IPS DF 6.9 (cell line): ENCODE measurements around the gene EYA4.

ENCODE experiments used
- DNase-seq: peaks from one replicate; pipeline ENCODE4 v3.0.0-alpha.2; 2013; ENCODE audit warnings: low read depth, low spot score
- H3K27ac ChIP-seq: one replicate; pipeline ENCODE4 v1.5.1; 2013; ENCODE audit warnings: low read length, control low read depth
- H3K27me3 ChIP-seq: 2 replicates; pipeline ENCODE4 v1.6.1; 2013; ENCODE audit warnings: mild to moderate bottlenecking, low read length; ENCODE audit not compliant: control insufficient read depth, insufficient read depth
- H3K36me3 ChIP-seq: 2 replicates; pipeline ENCODE4 v1.6.1; 2013; ENCODE audit warnings: low read length; ENCODE audit not compliant: control insufficient read depth, insufficient read depth
- H3K4me1 ChIP-seq: 2 replicates; pipeline ENCODE4 v1.6.1; 2013; ENCODE audit warnings: low read length; ENCODE audit not compliant: control insufficient read depth, insufficient read depth
- H3K4me3 ChIP-seq: 2 replicates; pipeline ENCODE4 v1.5.1; 2013; ENCODE audit warnings: mild to moderate bottlenecking, low read length
- H3K9me3 ChIP-seq: 2 replicates; pipeline ENCODE4 v1.6.1; 2013; ENCODE audit warnings: low read length, inconsistent platforms; ENCODE audit not compliant: control insufficient read depth, insufficient read depth
- WGBS: extraction: QIAGEN DNeasy Blood & Tissue Kit; methylation state at CpG from one replicate; pipeline ENCODE4 v1.1.7; 2013; ENCODE audit warnings: mixed read lengths, missing lambda C conversion rate; ENCODE audit not compliant: insufficient read length, insufficient coverage; 5-methylcytosine and 5-hydroxymethylcytosine counted together

Gene EYA4

GRCh38 chr6:133539502-133540259, 298.5 kb downstream of the EYA4 start:
- H3K9me3 ChIP-seq = no peaks in the 10 kb centered on the region
- no peak overlapping the region for H3K27ac ChIP-seq
- H3K4me1 ChIP-seq = no peaks in the 10 kb centered on the region
- WGBS = 100% methylated on average over 1 of the region's 3 CpGs
- H3K4me3 ChIP-seq = no peak overlapping the region
- no peak for DNase-seq
- H3K27me3 ChIP-seq = no peaks in the 10 kb centered on the region
- no peaks in the 10 kb centered on the region for H3K36me3 ChIP-seq

DNA sequence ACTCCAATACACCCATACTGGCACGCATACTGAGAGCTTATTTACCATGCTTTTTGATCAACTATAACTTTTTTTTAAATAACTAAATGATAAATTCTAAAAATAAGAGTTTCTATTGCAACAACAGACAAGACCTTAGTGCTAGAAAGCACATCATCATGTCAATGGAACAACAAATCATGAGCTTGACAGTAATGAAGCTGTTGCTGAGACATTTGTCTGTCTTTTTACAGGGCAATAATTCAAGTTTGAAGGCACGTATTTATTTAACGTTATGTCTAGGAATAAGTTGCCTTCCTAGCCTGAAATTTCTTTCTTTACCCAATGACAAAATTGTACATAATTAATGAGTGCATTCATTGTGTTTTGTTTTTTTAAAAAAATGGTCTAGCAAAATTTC, 299.2 kb downstream of the EYA4 start:
- Histone ChIP-seq H3K27ac (no peak overlapping the region), H3K36me3 (no peaks in the 10 kb centered on the region), H3K4me3 (no peak overlapping the region), H3K9me3 (no peaks in the 10 kb centered on the region), H3K27me3 (no peaks in the 10 kb centered on the region), H3K4me1 (no peaks in the 10 kb centered on the region)
- no peak for DNase-seq
- WGBS = no CpG with 5 or more reads among the region's 3 CpGs

GRCh38 chr6:133541040-133541439, 299.9 kb downstream of the EYA4 start:
- no CpG with 5 or more reads among the region's 2 CpGs for WGBS
- Histone ChIP-seq H3K4me3 (no peak overlapping the region), H3K27ac (no peak overlapping the region), H3K9me3 (no peaks in the 10 kb centered on the region), H3K36me3 (no peaks in the 10 kb centered on the region), H3K27me3 (no peaks in the 10 kb centered on the region), H3K4me1 (no peaks in the 10 kb centered on the region)
- DNase-seq = no peak

DNA sequence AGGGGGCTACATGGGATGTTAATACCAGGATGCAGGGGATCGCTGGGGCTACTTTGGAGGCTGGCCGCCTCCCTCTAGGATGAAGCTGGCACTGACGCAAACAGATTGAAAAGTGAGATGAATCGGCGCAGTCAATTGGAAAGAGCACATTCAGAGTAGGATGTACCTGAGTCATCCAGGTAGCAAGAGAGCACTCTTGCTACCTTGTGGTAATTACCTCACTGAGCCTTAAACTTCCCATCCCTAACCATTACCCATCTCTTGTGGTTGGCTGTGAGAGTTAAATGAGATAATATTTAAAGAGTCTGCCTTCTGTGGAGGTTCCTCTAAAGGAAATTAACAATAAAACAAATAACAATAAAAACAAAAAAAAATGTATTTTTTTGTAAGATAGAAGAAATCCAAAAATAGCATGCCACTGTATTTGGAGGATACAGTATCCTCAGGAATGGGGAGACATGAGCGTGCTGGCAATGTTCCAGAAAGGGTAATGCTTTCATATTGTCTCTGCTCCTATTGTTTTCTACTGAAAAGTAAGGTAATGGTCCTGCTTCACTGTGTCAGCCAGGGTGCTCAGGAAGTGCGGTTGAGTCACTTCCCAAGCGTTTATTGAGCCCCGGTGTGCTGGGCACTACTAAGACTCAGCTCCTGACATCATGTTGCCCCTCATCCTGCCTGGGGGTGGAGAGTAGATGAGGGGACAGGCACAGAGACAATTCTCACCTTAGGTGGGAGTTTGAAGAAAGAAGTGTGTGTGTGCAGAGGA, 301.1 kb downstream of the EYA4 start:
- no CpG with 5 or more reads among the region's 9 CpGs for WGBS
- no peaks in the 10 kb centered on the region for H3K4me1 ChIP-seq
- no peak overlapping the region for H3K27ac ChIP-seq
- no peaks in the 10 kb centered on the region for H3K9me3 ChIP-seq
- H3K4me3 ChIP-seq = no peak overlapping the region
- H3K27me3 ChIP-seq = no peaks in the 10 kb centered on the region
- no peak for DNase-seq
- H3K36me3 ChIP-seq = no peaks in the 10 kb centered on the region

- no peak for DNase-seq
- Histone ChIP-seq H3K9me3 (no peaks in the 10 kb centered on the region), H3K27me3 (no peaks in the 10 kb centered on the region), H3K4me1 (no peaks in the 10 kb centered on the region; the same call in 1 of the 2 replicates), H3K4me3 (no peak overlapping the region), H3K36me3 (no peaks in the 10 kb centered on the region), H3K27ac (no peak overlapping the region)
- no CpG with 5 or more reads among the region's 5 CpGs for WGBS
Observed at GRCh38 chr6:133544419-133544818, 303.3 kb downstream of the EYA4 start.

DNA sequence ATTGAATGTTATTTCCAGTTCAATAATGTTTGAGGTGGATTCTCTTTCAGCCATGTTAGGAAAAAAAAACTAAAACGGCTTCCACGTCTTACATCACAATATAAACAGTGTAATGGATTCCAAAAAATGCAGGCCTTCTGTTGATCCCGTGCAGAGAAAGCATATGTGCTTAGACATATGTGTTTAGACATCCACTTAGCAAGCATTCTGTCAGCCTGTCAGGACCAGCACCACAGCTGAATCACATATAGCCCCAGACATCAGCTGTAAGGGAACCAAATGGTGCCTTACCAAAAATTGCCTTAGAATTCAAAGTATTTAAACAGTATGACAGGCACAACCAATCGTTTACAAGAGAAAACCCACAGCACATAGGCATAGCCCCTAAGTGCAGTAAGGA, 304.9 kb downstream of the EYA4 start:
- whole genome bisulfite sequencing = no CpG with 5 or more reads among the region's 4 CpGs
- Histone ChIP-seq H3K4me3 (no peak overlapping the region), H3K4me1 (no peaks in the 10 kb centered on the region; the same call in 1 of the 2 replicates), H3K27me3 (no peaks in the 10 kb centered on the region), H3K36me3 (no peaks in the 10 kb centered on the region), H3K9me3 (no peaks in the 10 kb centered on the region), H3K27ac (no peak overlapping the region)
- DNase-seq = no peak

DNA sequence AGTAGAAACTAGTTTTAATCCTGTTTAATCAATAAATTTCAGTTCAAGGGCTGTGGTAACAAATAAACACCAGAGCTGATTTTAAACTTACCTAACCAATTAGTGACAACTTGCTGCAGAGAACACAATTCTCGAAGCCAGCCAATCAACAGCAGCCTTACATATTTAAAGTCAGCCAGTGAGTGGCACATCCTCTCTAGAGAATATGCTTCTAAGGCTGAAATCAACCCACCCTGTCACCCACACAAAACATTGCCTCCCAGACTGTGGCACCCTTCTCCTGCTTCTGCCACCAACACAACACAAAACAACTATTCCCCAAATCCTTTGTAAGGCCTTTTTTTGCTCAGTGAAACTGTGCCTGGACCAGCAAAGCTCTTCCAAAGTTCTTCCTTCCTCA, 306.0 kb downstream of the EYA4 start:
- DNase-seq = no peak
- WGBS = no CpG with 5 or more reads among the region's 1 CpG

GRCh38 chr6:133548423-133549159, 307.4 kb downstream of the EYA4 start:
- Histone ChIP-seq H3K27ac (no peak overlapping the region), H3K9me3 (no peaks in the 10 kb centered on the region), H3K4me3 (no peak overlapping the region), H3K27me3 (no peaks in the 10 kb centered on the region), H3K4me1 (no peaks in the 10 kb centered on the region; the same call in 1 of the 2 replicates), H3K36me3 (no peaks in the 10 kb centered on the region)
- no peak for DNase-seq
- no CpG with 5 or more reads among the region's 4 CpGs for WGBS

More for the DNA sequence above, 306.0 kb downstream of the EYA4 start:
- Histone ChIP-seq H3K4me3 (no peak overlapping the region), H3K27me3 (no peaks in the 10 kb centered on the region), H3K27ac (no peak overlapping the region), H3K4me1 (no peaks in the 10 kb centered on the region; the same call in 1 of the 2 replicates), H3K36me3 (no peaks in the 10 kb centered on the region), H3K9me3 (no peaks in the 10 kb centered on the region)

DNA sequence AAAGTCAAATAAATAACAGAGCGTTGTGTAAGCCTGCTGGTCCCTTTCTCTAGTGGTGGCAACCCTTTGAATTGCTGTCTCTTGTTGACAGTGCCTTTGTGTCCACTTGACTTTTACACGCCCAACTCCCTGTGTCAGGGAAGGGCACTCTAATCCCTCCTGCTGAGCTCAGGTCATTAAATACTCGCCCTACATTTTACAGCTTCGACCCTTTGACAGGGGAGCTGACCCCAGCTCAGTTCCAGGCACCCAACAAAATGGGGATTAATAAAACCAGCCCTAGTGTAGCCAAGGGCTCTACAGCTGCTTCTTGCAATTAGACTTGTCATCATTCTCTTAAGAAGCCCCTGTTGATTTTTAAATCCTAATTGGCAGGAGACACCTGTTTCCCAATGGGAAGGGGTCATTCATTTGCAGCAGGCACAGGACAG, 308.2 kb downstream of the EYA4 start:
- Histone ChIP-seq H3K4me3 (no peak overlapping the region), H3K27me3 (no peaks in the 10 kb centered on the region), H3K27ac (no peak overlapping the region), H3K4me1 (no peaks in the 10 kb centered on the region; the same call in 1 of the 2 replicates), H3K9me3 (no peaks in the 10 kb centered on the region), H3K36me3 (no peaks in the 10 kb centered on the region)
- DNase-seq = no peak
- WGBS = no CpG with 5 or more reads among the region's 4 CpGs

- Histone ChIP-seq H3K36me3 (no peaks in the 10 kb centered on the region), H3K27ac (no peak overlapping the region), H3K27me3 (no peaks in the 10 kb centered on the region), H3K9me3 (no peaks in the 10 kb centered on the region), H3K4me1 (no peaks in the 10 kb centered on the region; the same call in 1 of the 2 replicates), H3K4me3 (no peak overlapping the region)
- WGBS = no CpG with 5 or more reads among the region's 2 CpGs
- DNase-seq = no peak
Observed at GRCh38 chr6:133550026-133550425, 308.9 kb downstream of the EYA4 start.
